Hepatocyte (in vitro differentiated cells): ENCODE results near the gene PTPRM. TPM values are rescaled to one million over a fixed set of nuclear protein-coding genes. Genes with fewer than 3 reads are reported as not detected.

Experiments
- DNase-seq: peaks from one replicate; pipeline ENCODE4 v3.0.0-alpha.2; 2016; ENCODE audit warnings: low spot score
- H2AFZ ChIP-seq: fragments of 200-600 bp; sonication (generic); 2 replicates; pipeline ENCODE4 v1.6.0; 2016; ENCODE audit warnings: antibody characterized with exemption, mild to moderate bottlenecking
- H3K27ac ChIP-seq: fragments of 200-600 bp; sonication (generic); 2 replicates; pipeline ENCODE4 v1.5.1; 2016; ENCODE audit warnings: mild to moderate bottlenecking
- H3K27me3 ChIP-seq: fragments of 200-600 bp; sonication (generic); 2 replicates; pipeline ENCODE4 v1.6.1; 2016
- H3K36me3 ChIP-seq: fragments of 200-600 bp; sonication (generic); replicated peaks from 2 replicates; pipeline ENCODE4 v1.5.1; 2016; ENCODE audit warnings: low read depth; ENCODE audit not compliant: insufficient read depth
- H3K4me1 ChIP-seq: fragments of 200-600 bp; sonication (generic); 2 replicates; pipeline ENCODE4 v1.5.1; 2016; ENCODE audit warnings: mild to moderate bottlenecking, moderate library complexity; ENCODE audit not compliant: insufficient read depth
- H3K4me2 ChIP-seq: fragments of 200-600 bp; sonication (generic); 2 replicates; pipeline ENCODE4 v1.6.0; 2016
- H3K4me3 ChIP-seq: fragments of 200-600 bp; sonication (generic); 2 replicates; pipeline ENCODE4 v1.5.1; 2016; ENCODE audit warnings: mild to moderate bottlenecking
- H3K79me2 ChIP-seq: fragments of 200-600 bp; sonication (generic); 2 replicates; pipeline ENCODE4 v1.6.0; 2017; ENCODE audit warnings: mild to moderate bottlenecking
- H3K9me2 ChIP-seq: fragments of 200-600 bp; sonication (generic); replicated peaks from 2 replicates; pipeline ENCODE4 v1.6.0; 2017; ENCODE audit warnings: mild to moderate bottlenecking; ENCODE audit not compliant: insufficient read depth
- H3K9me3 ChIP-seq: fragments of 200-600 bp; sonication (generic); 2 replicates; pipeline ENCODE4 v1.5.1; 2016; ENCODE audit warnings: low read depth, mild to moderate bottlenecking
- H4K20me1 ChIP-seq: fragments of 200-600 bp; sonication (generic); 2 replicates; pipeline ENCODE4 v1.6.0; 2016; ENCODE audit warnings: mild to moderate bottlenecking; ENCODE audit not compliant: insufficient read depth, poor library complexity, severe bottlenecking
- CTCF ChIP-seq: fragments of 200-600 bp; sonication (generic); IDR thresholded peaks from 2 replicates; pipeline ENCODE4 v1.5.1; 2016; ENCODE audit warnings: antibody characterized with exemption, mild to moderate bottlenecking; ENCODE audit not compliant: poor library complexity
- EZH2 ChIP-seq: fragments of 200-600 bp; sonication (generic); IDR thresholded peaks from 2 replicates; pipeline ENCODE4 v1.6.1; 2016; ENCODE audit warnings: antibody characterized with exemption, mild to moderate bottlenecking, borderline replicate concordance
- EZH2phosphoT487 ChIP-seq: fragments of 200-600 bp; sonication (generic); IDR thresholded peaks from one replicate; pipeline ENCODE4 v1.6.1; 2018; ENCODE audit warnings: antibody characterized with exemption, mild to moderate bottlenecking, low read depth, moderate library complexity; ENCODE audit not compliant: unreplicated experiment, severe bottlenecking
- WGBS: methylation state at CpG from one replicate; pipeline ENCODE4 v1.1.6; 2016; ENCODE audit warnings: low lambda C conversion rate; ENCODE audit errors: missing lambda C conversion rate; 5-methylcytosine and 5-hydroxymethylcytosine counted together
- polyA plus RNA-seq: library from polyadenylated mRNA; unstranded; fragments of >200 nt; fragmentation: Nextera tagmentation; extraction: Ambion mirVana; gene quantifications from 2 replicates; pipeline ENCODE4 v1.2.1, GENCODE V29; 2016
- total RNA-seq: library from RNA; depleted of rRNA; stranded (reverse); fragments of >200 nt; gene quantifications from 2 replicates; pipeline ENCODE4 v1.2.3, GENCODE V29; 2014

The PTPRM gene
- total and polyA plus RNA-seq, 2 experiments from 2014 or later = 26.1 to 47.4 TPM

- H4K20me1 ChIP-seq = no peaks in the 10 kb centered on the region
- WGBS = 58% methylated on average over 2 of the region's 2 CpGs
These were observed 761.0 kb downstream of the PTPRM start for GRCh38 chr18:8328126-8328525.

GRCh38 chr18:8329186-8329771, 762.2 kb downstream of the PTPRM start:
- WGBS = 59% methylated on average over 5 of the region's 5 CpGs
- no peaks in the 10 kb centered on the region for H3K9me2 ChIP-seq
- TF ChIP-seq EZH2 = no peak
- H3K4me1 ChIP-seq = peaks cover 14% of the 10 kb centered on the region
- no peak overlapping the region for H2AFZ ChIP-seq
- H3K79me2 ChIP-seq = no peaks in the 10 kb centered on the region
- H3K36me3 ChIP-seq = no peaks in the 10 kb centered on the region
- no peak overlapping the region for H3K4me3 ChIP-seq
- H3K27ac ChIP-seq = peak overlapping the region; percentile 57
- H3K9me3 ChIP-seq = no peaks in the 10 kb centered on the region
- no peaks in the 10 kb centered on the region for H3K27me3 ChIP-seq
- peak; percentile 37 for DNase-seq
- H4K20me1 ChIP-seq = no peaks in the 10 kb centered on the region
- H3K4me2 ChIP-seq = no peak overlapping the region

More at GRCh38 chr18:8328126-8328525, 761.0 kb downstream of the PTPRM start:
- Histone ChIP-seq H3K4me2 (no peak overlapping the region), H2AFZ (no peak overlapping the region), H3K4me1 (peaks cover 14% of the 10 kb centered on the region), H3K4me3 (no peak overlapping the region), H3K27ac (peak overlapping the region; percentile 8), H3K9me3 (no peaks in the 10 kb centered on the region), H3K9me2 (no peaks in the 10 kb centered on the region), H3K36me3 (no peaks in the 10 kb centered on the region), H3K27me3 (no peaks in the 10 kb centered on the region), H3K79me2 (no peaks in the 10 kb centered on the region)
- TF ChIP-seq CTCF = no peak
- no peak for TF ChIP-seq EZH2
- no peak for TF ChIP-seq EZH2phosphoT487
- peak; percentile 13 for DNase-seq

GRCh38 chr18:8330575-8330974, 763.5 kb downstream of the PTPRM start:
- H3K9me2 ChIP-seq = no peaks in the 10 kb centered on the region
- no peak overlapping the region for H2AFZ ChIP-seq
- no peaks in the 10 kb centered on the region for H4K20me1 ChIP-seq
- no peaks in the 10 kb centered on the region for H3K9me3 ChIP-seq
- H3K4me3 ChIP-seq = no peak overlapping the region
- H3K36me3 ChIP-seq = no peaks in the 10 kb centered on the region
- no peak for TF ChIP-seq EZH2
- TF ChIP-seq EZH2phosphoT487 = no peak
- TF ChIP-seq CTCF = no peak
- no peak overlapping the region for H3K4me2 ChIP-seq
- no peaks in the 10 kb centered on the region for H3K27me3 ChIP-seq
- WGBS = 95% methylated on average over 10 of the region's 10 CpGs
- no peak for DNase-seq
- no peaks in the 10 kb centered on the region for H3K79me2 ChIP-seq
- H3K27ac ChIP-seq = no peak overlapping the region
- H3K4me1 ChIP-seq = peaks cover 14% of the 10 kb centered on the region

- no peaks in the 10 kb centered on the region for H3K9me2 ChIP-seq
- no peaks in the 10 kb centered on the region for H3K36me3 ChIP-seq
- H2AFZ ChIP-seq = no peak overlapping the region
- H3K9me3 ChIP-seq = no peaks in the 10 kb centered on the region
- H3K4me3 ChIP-seq = no peak overlapping the region
- no peaks in the 10 kb centered on the region for H3K79me2 ChIP-seq
- H3K4me1 ChIP-seq = peaks cover 12% of the 10 kb centered on the region
- DNase-seq = no peak
- no peaks in the 10 kb centered on the region for H4K20me1 ChIP-seq
- no peak overlapping the region for H3K4me2 ChIP-seq
- H3K27me3 ChIP-seq = no peaks in the 10 kb centered on the region
- WGBS = 82% methylated on average over 4 of the region's 4 CpGs
- TF ChIP-seq CTCF (no peak), EZH2phosphoT487 (no peak), EZH2 (no peak)
- H3K27ac ChIP-seq = no peak overlapping the region
These were observed 765.2 kb downstream of the PTPRM start for GRCh38 chr18:8332286-8332685.
